HG03378 (cell line): ENCODE measurements around the gene IFI44.

Source experiments
- ATAC-seq: cut with Tn5 transposase; IDR thresholded peaks from one replicate; pipeline ENCODE4 v1.9.1; 2021; ENCODE audit warnings: mild to moderate bottlenecking, moderate library complexity; ENCODE audit not compliant: unreplicated experiment

Gene IFI44

GRCh38 chr1:78649628-78650027 lies at the start of gene IFI44:
TSS of gene IFI44 (plus strand) at chr1:78649831. CDS start at chr1:78650196, 365 bp downstream.
- ATAC-seq, result peak; percentile 90

GRCh38 chr1:78601068-78601467 lies 48.6 kb upstream of the IFI44 start:
- no peak for ATAC-seq

- no peak for ATAC-seq
Measured at GRCh38 chr1:78603206-78603605, 46.4 kb upstream of the IFI44 start.

DNA sequence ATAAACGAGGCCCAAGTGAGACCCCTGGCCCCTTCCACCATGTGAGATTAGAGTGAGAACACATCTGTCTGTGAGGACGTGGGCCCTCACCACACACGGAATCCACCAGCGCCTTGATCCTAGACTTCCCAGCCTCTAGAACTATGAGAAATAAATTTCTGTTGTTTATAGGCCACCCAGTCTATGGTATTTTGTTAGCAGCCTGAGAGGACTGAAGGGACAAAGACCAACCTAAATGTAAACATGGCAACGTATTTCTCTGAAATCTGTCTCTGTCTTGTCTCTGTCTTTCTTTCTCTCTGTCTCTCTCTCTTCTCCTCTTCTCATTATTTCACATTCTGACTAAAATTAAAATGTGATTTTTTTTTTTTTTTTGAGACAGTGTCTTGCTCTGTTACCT lies 45.0 kb upstream of the IFI44 start:
- ATAC-seq, result no peak

DNA sequence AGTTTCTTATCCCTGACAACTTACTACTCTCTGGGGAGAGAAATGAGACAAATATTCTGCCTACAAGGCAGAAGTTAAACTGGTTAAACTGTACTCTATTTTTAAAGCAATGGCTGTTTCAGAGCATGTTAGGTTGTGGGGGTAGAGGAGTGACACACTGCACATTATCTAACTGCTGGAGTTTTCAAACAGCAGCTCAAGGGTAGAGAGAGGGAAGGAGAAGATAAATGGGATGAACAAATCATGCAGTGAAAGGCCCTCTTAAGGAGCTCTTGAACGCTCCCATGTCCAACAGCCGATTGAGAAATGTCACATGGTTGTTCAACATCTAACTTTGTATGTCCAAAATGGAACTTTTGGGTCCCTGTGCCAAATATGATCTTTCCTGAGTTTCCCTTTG lies 43.4 kb upstream of the IFI44 start:
- no peak for ATAC-seq

- no peak for ATAC-seq
Measured at GRCh38 chr1:78607334-78607927, 42.2 kb upstream of the IFI44 start.

- ATAC-seq, result no peak
Measured at GRCh38 chr1:78607944-78608343, 41.7 kb upstream of the IFI44 start.

DNA sequence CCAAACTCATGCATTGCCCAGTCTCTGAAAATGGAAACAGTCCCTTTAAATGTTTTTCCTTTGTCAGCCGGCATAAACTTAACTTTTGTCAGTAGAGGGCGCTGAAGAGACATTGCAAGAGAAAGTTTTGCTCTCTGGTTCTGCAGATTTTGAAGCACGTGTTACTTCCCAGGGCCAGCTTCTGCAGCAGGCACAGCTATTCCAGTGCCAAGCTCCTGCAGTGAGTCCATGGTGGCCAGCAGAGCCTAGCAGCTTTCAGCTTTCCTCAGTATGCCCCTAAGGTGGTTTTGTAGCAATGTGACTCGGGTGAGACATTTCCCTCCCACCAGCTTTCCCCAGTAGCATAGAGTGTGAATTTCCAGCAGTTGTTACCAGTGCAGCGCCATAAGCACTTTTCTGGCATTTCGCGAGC lies 32.0 kb upstream of the IFI44 start:
- ATAC-seq, result peak; percentile 62

DNA sequence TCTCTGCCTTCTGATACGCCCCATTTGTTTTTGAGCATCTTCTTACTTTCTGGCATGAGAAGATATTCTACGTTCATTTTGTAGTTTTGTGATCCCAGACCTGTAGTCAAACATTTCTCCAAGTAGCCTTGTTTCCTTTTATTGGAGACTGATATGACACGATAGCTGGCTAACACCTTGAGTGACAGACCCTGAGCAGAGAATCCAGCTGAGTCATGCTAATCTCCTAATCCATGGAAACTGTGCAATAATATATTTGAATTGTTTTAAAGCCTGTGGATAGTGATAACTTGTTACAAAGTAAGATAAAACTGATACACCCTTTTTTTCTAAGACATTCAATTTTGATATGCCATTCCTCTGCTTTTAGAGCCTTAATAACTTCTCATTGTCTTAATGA lies 30.6 kb upstream of the IFI44 start:
- ATAC-seq, result no peak

GRCh38 chr1:78619446-78619802 lies 30.2 kb upstream of the IFI44 start:
- ATAC-seq, result peak; percentile 3

DNA sequence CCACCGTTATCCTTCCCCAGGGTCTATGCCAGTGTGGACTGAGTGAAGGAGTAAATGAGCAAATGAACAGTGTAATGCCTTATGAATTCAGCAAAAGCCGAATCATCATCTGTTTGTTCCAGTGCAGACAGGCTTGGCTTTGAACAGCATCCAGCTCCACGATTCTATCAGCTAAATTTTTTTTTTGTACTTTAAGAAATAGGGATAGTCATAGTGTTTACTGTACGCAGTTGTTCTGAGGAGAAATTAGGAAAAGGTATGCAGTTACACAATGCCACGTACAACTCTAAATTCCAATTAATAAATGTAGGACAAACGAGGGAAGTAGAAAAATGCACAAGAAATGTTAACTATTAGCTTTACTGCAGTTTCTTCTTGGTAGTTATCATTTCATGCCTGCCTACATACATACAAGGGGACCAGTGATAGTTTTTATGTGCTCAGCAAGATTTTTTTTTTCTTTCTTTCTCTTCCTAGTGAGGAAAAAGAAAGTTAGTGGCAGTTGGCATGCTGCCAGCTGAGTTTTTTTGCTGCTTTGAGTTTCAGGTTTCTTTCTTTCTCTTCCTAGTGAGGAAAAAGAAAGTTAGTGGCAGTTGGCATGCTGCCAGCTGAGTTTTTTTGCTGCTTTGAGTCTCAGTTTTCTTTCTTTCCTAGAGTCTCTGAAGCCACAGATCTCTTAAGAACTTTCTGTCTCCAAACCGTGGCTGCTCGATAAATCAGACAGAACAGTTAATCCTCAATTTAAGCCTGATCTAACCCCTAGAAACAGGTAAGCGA lies 29.6 kb upstream of the IFI44 start, which contains the start of gene IFI44L:
TSS of gene IFI44L (plus strand) at position 646 of the 777 bp plus-strand sequence. CDS start 7,468 bp downstream, outside the sequence.
- peak; percentile 43 for ATAC-seq

DNA sequence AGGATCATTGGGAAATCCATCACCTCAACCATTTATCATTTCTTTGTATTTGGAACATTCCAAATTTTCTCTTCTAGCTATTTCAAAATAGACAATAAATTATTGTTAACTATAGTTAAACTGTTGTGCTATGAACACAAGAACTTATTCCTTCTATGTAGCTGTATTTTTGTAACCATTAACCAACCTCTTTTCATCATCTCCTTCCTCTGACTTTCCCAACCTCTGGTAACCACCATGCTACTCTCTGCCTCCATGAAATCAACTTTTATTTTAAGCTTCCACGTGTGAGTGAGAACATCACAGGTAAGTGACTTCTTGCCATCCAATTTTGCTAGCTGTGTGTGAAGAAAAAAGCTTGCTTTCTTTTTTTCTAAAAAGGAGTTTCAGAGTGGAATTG lies 29.0 kb upstream of the IFI44 start:
- no peak for ATAC-seq

DNA sequence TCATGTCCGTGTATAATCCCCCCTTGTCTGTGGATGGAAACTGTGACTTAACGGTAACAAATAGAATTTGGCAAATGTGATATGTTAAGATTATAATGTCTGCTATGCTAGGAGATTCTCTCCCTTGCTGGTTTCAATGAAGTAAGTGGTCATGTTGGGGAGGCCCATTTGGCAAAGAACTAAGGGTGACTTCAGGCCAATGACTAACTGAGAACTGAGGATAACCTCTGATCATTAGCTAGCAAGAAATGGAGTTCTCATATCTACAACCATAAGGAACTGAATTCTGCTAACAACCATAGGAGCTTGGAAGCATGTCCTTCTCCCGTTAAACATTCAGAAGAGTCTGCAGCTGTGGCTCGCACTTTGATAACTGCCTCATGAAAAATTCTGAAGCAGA lies 27.1 kb upstream of the IFI44 start:
- peak; percentile 18 for ATAC-seq

DNA sequence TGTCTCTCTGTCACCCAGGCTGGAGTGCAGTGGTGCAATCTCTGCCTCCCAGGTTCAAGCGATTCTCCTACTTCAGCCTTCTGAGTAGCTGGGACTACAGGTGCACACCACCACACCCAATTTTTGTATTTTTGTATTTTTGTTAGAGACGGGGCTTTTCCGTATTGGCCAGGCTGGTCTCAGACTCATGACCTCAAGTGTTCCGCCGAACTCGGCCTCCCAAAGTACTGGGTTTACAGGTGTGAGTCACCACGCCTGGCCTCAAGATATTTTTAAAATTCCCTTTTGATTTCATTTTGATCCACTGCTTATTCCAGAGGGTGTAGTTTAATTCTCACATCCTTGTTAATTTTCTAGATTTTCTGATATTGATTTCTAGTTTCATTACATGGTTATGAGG lies 25.6 kb upstream of the IFI44 start:
- no peak for ATAC-seq

GRCh38 chr1:78627321-78627720 lies 22.3 kb upstream of the IFI44 start:
- no peak for ATAC-seq

DNA sequence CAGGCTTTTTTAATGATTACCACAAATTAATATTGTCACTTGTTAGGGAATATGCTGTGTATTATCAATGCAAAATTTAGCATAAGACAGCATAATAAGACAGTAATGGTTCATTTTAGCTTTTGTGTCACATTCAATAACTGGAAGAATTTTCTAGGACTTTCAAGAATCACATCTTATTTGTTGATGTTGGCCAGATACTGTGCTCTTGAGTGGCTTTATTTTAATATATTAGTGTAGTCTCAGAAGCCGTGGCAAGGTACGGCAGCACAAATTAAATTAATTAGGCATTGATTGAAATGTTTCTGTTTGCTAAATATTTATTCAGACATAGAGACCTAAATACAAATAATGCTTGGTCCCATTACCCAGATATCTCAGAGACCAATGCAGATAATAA lies 19.0 kb upstream of the IFI44 start:
- ATAC-seq, result no peak

- no peak for ATAC-seq
Measured at GRCh38 chr1:78633209-78633608, 16.4 kb upstream of the IFI44 start.

GRCh38 chr1:78640462-78640861 lies 9.2 kb upstream of the IFI44 start:
- peak; percentile 81 for ATAC-seq

DNA sequence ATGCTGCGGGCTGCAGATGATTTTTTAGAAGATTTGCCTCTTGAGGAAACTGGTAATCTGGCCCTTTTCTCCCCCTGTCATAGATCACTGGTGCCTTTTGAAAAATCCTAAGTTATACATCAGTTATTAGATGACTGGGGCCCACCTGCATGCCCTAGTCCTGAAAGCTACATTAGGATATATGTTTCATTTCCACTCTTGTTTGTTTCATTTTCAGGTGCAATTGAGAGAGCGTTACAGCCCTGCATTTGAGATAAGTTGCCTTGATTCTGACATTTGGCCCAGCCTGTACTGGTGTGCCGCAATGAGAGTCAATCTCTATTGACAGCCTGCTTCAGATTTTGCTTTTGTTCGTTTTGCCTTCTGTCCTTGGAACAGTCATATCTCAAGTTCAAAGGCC lies 8.1 kb upstream of the IFI44 start:
- ATAC-seq, result no peak

DNA sequence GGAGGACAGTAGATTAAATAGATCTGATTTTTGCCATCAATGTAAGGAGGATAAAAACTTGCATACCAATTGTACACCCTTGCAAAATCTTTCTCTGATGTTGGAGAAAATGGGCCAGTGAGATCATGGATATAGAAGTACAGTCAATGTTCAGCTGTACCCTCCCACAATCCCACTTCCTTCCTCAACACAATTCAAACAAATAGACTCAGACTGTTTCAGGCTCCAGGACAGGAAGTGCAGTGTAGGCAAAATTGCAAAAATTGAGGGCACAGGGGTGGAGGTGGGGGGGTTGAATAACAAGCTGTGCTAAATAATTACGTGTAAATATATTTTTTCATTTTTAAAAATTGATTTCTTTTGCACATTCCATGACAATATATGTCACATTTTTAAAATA lies 3.9 kb upstream of the IFI44 start:
- ATAC-seq, result no peak

GRCh38 chr1:78647238-78647637 lies 2.4 kb upstream of the IFI44 start:
- no peak for ATAC-seq

GRCh38 chr1:78650114-78650660 lies 556 bp downstream of the IFI44 start:
- no peak for ATAC-seq
